GM23338 (cell line): ENCODE results near the gene POLR1A. TPM values are rescaled to one million over a fixed set of nuclear protein-coding genes. Genes with fewer than 3 reads are reported as not detected.

ENCODE experiments used
- ATAC-seq: fragments of 200-7000 bp; cut with Tn5 transposase; 3 replicates; pipeline ENCODE4 v1.9.1; 2020
- DNase-seq: peaks from one replicate; pipeline ENCODE4 v3.0.0-alpha.2; 2015; ENCODE audit warnings: low spot score
- H2AFZ ChIP-seq: fragments of 200-600 bp; sonication (generic); 2 replicates; pipeline ENCODE4 v1.8.0; 2016; ENCODE audit warnings: antibody characterized with exemption, mild to moderate bottlenecking, moderate library complexity
- H3F3A ChIP-seq: fragments of 200-600 bp; sonication (generic); replicated peaks from 2 replicates; pipeline ENCODE4 v1.8.0; 2017; ENCODE audit warnings: antibody characterized with exemption, mixed run types, low read depth
- H3K27ac ChIP-seq: fragments of 200-600 bp; sonication (generic); 2 replicates; pipeline ENCODE4 v1.6.1; 2016; ENCODE audit warnings: low read depth
- H3K27me3 ChIP-seq: fragments of 200-600 bp; sonication (generic); 2 replicates; pipeline ENCODE4 v1.8.0; 2016; ENCODE audit warnings: mild to moderate bottlenecking, mixed run types, moderate library complexity; ENCODE audit not compliant: insufficient read depth
- H3K36me3 ChIP-seq: fragments of 200-600 bp; sonication (generic); 2 replicates; pipeline ENCODE4 v1.8.0; 2016; ENCODE audit warnings: mild to moderate bottlenecking; ENCODE audit not compliant: insufficient read depth
- H3K4me1 ChIP-seq: fragments of 200-600 bp; sonication (generic); 2 replicates; pipeline ENCODE4 v1.8.0; 2016; ENCODE audit warnings: mild to moderate bottlenecking, moderate library complexity; ENCODE audit not compliant: insufficient read depth
- H3K4me2 ChIP-seq: fragments of 200-600 bp; sonication (generic); 2 replicates; pipeline ENCODE4 v1.7.1; 2017; ENCODE audit warnings: mixed run types
- H3K4me3 ChIP-seq: fragments of 200-600 bp; sonication (generic); 2 replicates; pipeline ENCODE4 v1.6.1; 2016; ENCODE audit warnings: mixed run types
- H3K79me2 ChIP-seq: fragments of 200-600 bp; sonication (generic); replicated peaks from 2 replicates; pipeline ENCODE4 v1.8.0; 2017; ENCODE audit warnings: mild to moderate bottlenecking; ENCODE audit not compliant: insufficient read depth
- H3K9me2 ChIP-seq: fragments of 200-600 bp; sonication (generic); 2 replicates; pipeline ENCODE4 v1.8.0; 2017; ENCODE audit not compliant: insufficient read depth
- H4K20me1 ChIP-seq: fragments of 200-600 bp; sonication (generic); replicated peaks from 2 replicates; pipeline ENCODE4 v1.8.0; 2017; ENCODE audit warnings: mild to moderate bottlenecking; ENCODE audit not compliant: insufficient read depth
- H3K27ac Mint-ChIP-seq: 2 replicates; pipeline ENCODE4 v1.8.0; 2020; ENCODE audit warnings: inconsistent platforms, mild to moderate bottlenecking, moderate library complexity, mixed read lengths
- H3K27me3 Mint-ChIP-seq: 3 replicates; pipeline ENCODE4 v1.8.0; 2022; ENCODE audit warnings: low read depth, mild to moderate bottlenecking, moderate library complexity, mixed read lengths, inconsistent platforms; ENCODE audit not compliant: insufficient read depth, poor library complexity
- H3K36me3 Mint-ChIP-seq: 3 replicates; pipeline ENCODE4 v1.8.0; 2021; ENCODE audit warnings: low read depth, mild to moderate bottlenecking, inconsistent platforms, moderate library complexity, mixed read lengths
- H3K4me1 Mint-ChIP-seq: 3 replicates; pipeline ENCODE4 v1.8.0; 2020; ENCODE audit warnings: mild to moderate bottlenecking, inconsistent platforms, mixed read lengths
- H3K4me3 Mint-ChIP-seq: 3 replicates; pipeline ENCODE4 v1.8.0; 2021; ENCODE audit warnings: moderate library complexity, mild to moderate bottlenecking, inconsistent platforms, mixed read lengths
- H3K9me3 Mint-ChIP-seq: 3 replicates; pipeline ENCODE4 v1.8.0; 2020; ENCODE audit warnings: moderate library complexity, mild to moderate bottlenecking, inconsistent platforms, mixed read lengths
- CREB1 ChIP-seq: fragments of 250-450 bp; sonication (Bioruptor Pico); IDR thresholded peaks from 2 replicates; pipeline ENCODE4 v1.5.0; 2020; ENCODE audit warnings: low read depth, mild to moderate bottlenecking, moderate library complexity
- EZH2 ChIP-seq: fragments of 200-600 bp; sonication (generic); IDR thresholded peaks from one replicate; pipeline ENCODE4 v1.8.0; 2017; ENCODE audit warnings: antibody characterized with exemption, mild to moderate bottlenecking, low read depth; ENCODE audit not compliant: unreplicated experiment
- JUNB ChIP-seq: IDR thresholded peaks from one replicate; pipeline ENCODE4 v1.6.1; 2016; ENCODE audit warnings: antibody characterized with exemption; ENCODE audit not compliant: unreplicated experiment
- polyA plus RNA-seq: library from polyadenylated mRNA; unstranded; fragments of >200 nt; fragmentation: Nextera tagmentation; extraction: Ambion mirVana; gene quantifications from 2 replicates; pipeline ENCODE4 v1.2.1, GENCODE V29; 2016
- total RNA-seq: library from RNA; depleted of rRNA; stranded (reverse); fragments of >200 nt; shearing (Covaris generic); gene quantifications from 2 replicates; pipeline ENCODE4 v1.2.3, GENCODE V29; 2014
- TF ChIP-seq, protein P1 (sequence below): fragments of 250-450 bp; sonication (Bioruptor Pico); IDR thresholded peaks from 2 replicates; pipeline ENCODE4 v1.5.0; 2020; ENCODE audit warnings: mild to moderate bottlenecking, moderate library complexity

POLR1A gene
- total and polyA plus RNA-seq, 2 experiments from 2014 or later = 13.8 to 43.2 TPM

DNA sequence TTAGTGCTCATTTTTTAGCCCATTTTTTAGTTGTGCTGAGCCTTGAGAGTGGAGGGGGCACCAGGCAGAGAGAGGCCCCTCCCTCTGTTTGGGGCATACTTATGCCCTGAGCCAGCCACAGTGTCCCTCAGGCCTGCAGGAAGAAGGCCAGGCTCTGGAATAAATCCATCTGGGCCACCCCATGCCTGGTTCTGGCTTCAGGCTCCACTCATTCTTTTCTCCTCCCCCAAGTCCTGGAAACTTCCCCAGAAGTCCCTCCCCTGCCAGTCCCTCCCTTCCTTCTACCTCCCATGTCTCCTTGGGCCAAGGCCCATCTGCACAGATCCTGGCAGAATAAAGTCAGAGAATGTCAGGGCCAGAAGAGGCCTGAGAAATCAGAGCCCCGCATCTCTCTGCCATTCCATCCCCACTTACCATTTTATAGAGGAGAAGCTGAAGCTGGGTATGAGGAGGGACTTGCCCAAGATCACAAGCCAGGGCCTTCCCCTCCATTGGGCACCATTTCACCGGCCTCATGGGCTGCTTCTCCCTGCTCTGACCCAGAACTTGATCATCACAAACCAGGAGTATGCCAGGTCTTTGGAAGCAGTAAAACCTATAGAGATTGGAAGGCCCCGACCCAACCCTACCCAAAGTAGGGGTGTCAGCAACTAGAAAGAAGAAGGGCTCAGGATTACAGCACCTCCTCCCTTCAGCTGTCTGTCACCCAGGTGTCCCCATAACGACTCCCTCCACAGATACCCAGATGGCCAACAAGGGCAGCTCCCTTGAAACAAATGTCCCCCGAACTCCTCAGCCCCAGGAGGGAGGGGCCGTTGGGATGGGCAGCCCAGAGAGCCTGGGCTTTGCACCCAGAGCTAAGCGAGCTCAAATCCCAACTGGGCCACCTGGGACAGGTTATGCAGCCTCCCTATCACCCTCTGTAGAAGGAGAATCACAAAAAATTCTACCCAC lies 108.4 kb downstream of the POLR1A start:
- H3K27ac ChIP-seq = no peak overlapping the region
- no peak overlapping the region for H3K4me3 ChIP-seq
- no peak for DNase-seq
- H4K20me1 ChIP-seq = no peaks in the 10 kb centered on the region
- H3K4me2 ChIP-seq = no peak overlapping the region
- ATAC-seq = no peak
- H3K9me3 Mint-ChIP-seq = peaks cover 3% of the 10 kb centered on the region; the same call in 2 of the 3 replicates
- H3K36me3 Mint-ChIP-seq = no peaks in the 10 kb centered on the region
- no peaks in the 10 kb centered on the region; the same call in 1 of the 2 replicates for H3K9me2 ChIP-seq
- no peak for TF ChIP-seq CREB1 (CRISPR knock-in tag)
- TF ChIP-seq, protein P1, sequence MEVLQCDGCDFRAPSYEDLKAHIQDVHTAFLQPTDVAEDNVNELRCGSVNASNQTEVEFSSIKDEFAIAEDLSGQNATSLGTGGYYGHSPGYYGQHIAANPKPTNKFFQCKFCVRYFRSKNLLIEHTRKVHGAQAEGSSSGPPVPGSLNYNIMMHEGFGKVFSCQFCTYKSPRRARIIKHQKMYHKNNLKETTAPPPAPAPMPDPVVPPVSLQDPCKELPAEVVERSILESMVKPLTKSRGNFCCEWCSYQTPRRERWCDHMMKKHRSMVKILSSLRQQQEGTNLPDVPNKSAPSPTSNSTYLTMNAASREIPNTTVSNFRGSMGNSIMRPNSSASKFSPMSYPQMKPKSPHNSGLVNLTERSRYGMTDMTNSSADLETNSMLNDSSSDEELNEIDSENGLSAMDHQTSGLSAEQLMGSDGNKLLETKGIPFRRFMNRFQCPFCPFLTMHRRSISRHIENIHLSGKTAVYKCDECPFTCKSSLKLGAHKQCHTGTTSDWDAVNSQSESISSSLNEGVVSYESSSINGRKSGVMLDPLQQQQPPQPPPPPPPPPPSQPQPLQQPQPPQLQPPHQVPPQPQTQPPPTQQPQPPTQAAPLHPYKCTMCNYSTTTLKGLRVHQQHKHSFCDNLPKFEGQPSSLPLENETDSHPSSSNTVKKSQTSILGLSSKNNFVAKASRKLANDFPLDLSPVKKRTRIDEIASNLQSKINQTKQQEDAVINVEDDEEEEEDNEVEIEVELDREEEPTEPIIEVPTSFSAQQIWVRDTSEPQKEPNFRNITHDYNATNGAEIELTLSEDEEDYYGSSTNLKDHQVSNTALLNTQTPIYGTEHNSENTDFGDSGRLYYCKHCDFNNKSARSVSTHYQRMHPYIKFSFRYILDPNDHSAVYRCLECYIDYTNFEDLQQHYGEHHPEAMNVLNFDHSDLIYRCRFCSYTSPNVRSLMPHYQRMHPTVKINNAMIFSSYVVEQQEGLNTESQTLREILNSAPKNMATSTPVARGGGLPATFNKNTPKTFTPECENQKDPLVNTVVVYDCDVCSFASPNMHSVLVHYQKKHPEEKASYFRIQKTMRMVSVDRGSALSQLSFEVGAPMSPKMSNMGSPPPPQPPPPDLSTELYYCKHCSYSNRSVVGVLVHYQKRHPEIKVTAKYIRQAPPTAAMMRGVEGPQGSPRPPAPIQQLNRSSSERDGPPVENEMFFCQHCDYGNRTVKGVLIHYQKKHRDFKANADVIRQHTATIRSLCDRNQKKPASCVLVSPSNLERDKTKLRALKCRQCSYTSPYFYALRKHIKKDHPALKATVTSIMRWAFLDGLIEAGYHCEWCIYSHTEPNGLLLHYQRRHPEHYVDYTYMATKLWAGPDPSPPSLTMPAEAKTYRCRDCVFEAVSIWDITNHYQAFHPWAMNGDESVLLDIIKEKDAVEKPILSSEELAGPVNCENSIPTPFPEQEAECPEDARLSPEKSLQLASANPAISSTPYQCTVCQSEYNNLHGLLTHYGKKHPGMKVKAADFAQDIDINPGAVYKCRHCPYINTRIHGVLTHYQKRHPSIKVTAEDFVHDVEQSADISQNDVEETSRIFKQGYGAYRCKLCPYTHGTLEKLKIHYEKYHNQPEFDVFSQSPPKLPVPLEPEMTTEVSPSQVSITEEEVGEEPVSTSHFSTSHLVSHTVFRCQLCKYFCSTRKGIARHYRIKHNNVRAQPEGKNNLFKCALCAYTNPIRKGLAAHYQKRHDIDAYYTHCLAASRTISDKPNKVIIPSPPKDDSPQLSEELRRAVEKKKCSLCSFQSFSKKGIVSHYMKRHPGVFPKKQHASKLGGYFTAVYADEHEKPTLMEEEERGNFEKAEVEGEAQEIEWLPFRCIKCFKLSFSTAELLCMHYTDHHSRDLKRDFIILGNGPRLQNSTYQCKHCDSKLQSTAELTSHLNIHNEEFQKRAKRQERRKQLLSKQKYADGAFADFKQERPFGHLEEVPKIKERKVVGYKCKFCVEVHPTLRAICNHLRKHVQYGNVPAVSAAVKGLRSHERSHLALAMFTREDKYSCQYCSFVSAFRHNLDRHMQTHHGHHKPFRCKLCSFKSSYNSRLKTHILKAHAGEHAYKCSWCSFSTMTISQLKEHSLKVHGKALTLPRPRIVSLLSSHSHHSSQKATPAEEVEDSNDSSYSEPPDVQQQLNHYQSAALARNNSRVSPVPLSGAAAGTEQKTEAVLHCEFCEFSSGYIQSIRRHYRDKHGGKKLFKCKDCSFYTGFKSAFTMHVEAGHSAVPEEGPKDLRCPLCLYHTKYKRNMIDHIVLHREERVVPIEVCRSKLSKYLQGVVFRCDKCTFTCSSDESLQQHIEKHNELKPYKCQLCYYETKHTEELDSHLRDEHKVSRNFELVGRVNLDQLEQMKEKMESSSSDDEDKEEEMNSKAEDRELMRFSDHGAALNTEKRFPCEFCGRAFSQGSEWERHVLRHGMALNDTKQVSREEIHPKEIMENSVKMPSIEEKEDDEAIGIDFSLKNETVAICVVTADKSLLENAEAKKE = no peak
- TF ChIP-seq JUNB = no peak
- TF ChIP-seq EZH2 = no peak
- H3K36me3 ChIP-seq = no peaks in the 10 kb centered on the region
- no peaks in the 10 kb centered on the region for H3K79me2 ChIP-seq
- no peaks in the 10 kb centered on the region for H3K27me3 ChIP-seq
- peaks cover 2% of the 10 kb centered on the region for H3K27me3 Mint-ChIP-seq
- no peak overlapping the region for H2AFZ ChIP-seq
- H3K4me3 Mint-ChIP-seq = no peak overlapping the region
- no peak overlapping the region for H3K27ac Mint-ChIP-seq
- peaks cover 8% of the 10 kb centered on the region; the same call in 1 of the 2 replicates for H3K4me1 ChIP-seq
- H3F3A ChIP-seq = no peaks in the 10 kb centered on the region
- H3K4me1 Mint-ChIP-seq = peaks cover 11% of the 10 kb centered on the region
